Subcutaneous preadipocyte (primary cell): Measurements from ENCODE around the gene AGMO. TPM values are rescaled to one million over a fixed set of nuclear protein-coding genes. Genes with fewer than 3 reads are reported as not detected.

Experiments used
- total RNA-seq: library from RNA; depleted of rRNA; stranded (reverse); fragments of >200 nt; gene quantifications from 2 replicates; pipeline ENCODE4 v1.2.3, GENCODE V29; 2012

The AGMO gene
- total RNA-seq = 1.4 and 1.8 TPM in 2 replicates

DNA sequence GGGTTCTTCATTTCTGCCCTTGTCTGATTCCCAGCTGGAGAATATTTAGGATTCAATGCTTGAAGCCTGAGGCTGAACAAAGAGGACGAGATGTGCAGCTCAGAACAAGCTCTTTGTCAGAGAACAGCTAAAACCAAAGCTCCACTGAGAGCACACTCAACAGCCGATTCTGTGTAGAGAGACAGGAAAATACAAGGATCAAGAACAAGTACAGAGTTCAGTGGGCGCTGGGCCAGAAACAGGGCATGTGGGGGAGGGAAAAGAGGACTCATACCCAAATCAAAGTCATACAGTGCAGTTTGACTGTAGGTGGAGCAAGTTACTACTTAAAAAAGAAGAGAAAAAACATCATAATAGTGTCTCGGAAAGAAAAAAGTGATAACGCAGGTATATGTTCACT lies at the start of gene AGMO:
Gene AGMO (minus strand): TSS at position 181 of the 400 bp plus-strand sequence.

Other genes with a start within 250 kb of the AGMO start
- gene MEOX2, start 124.7 kb upstream of the AGMO start, total RNA-seq = 2.5 and 4.0 TPM in 2 replicates